ENCODE results near the gene NEIL3.

The NEIL3 gene

GRCh38 chr4:177315767-177316464, 6.2 kb downstream of the NEIL3 start:
- peak overlapping the region; percentile 83 for H3K4me2 ChIP-seq (ENCODE audit: insufficient read depth, low read length)
- H3K27ac ChIP-seq (ENCODE audit: low read length) = peak overlapping the region; percentile 47
- H3K4me3 ChIP-seq (ENCODE audit: low read depth in 1 of 2, low read length in 2 of 2) = peak overlapping the region in 1 of 2 experiments; percentile 68; a peak in 1 of 4 replicates
- H3K79me2 ChIP-seq (ENCODE audit: insufficient read depth, low read length) = peaks cover 100% of the 10 kb centered on the region
- H3K27me3 ChIP-seq (ENCODE audit: insufficient read depth, low read length, poor library complexity) = no peaks in the 10 kb centered on the region
- peaks cover 98% of the 10 kb centered on the region for H3K4me1 ChIP-seq (ENCODE audit: insufficient read depth, low read length)
- ATAC-seq (ENCODE audit: insufficient read depth, low read depth) (peak; percentile 44; the same call in 2 of the 3 replicates), DNase-seq (no peak)
- H3K9ac ChIP-seq (ENCODE audit: low read depth, low read length) = peak overlapping the region; percentile 32; the same call in 1 of the 2 replicates
- no peaks in the 10 kb centered on the region for H3K9me3 ChIP-seq (ENCODE audit: insufficient read depth, low read length, severe bottlenecking)
- TF ChIP-seq, protein P1, sequence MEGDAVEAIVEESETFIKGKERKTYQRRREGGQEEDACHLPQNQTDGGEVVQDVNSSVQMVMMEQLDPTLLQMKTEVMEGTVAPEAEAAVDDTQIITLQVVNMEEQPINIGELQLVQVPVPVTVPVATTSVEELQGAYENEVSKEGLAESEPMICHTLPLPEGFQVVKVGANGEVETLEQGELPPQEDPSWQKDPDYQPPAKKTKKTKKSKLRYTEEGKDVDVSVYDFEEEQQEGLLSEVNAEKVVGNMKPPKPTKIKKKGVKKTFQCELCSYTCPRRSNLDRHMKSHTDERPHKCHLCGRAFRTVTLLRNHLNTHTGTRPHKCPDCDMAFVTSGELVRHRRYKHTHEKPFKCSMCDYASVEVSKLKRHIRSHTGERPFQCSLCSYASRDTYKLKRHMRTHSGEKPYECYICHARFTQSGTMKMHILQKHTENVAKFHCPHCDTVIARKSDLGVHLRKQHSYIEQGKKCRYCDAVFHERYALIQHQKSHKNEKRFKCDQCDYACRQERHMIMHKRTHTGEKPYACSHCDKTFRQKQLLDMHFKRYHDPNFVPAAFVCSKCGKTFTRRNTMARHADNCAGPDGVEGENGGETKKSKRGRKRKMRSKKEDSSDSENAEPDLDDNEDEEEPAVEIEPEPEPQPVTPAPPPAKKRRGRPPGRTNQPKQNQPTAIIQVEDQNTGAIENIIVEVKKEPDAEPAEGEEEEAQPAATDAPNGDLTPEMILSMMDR (IDR thresholded peaks at IDR 0.05; ENCODE audit: borderline replicate concordance, extremely low read depth, low read length, poor library complexity, severe bottlenecking) = no peak
- TF ChIP-seq EZH2 (IDR thresholded peaks at IDR 0.05; ENCODE audit: borderline replicate concordance, low read depth, low read length, severe bottlenecking) = no peak
- H2AFZ ChIP-seq (ENCODE audit: low read depth, low read length) = no peak overlapping the region
- peaks cover 80% of the 10 kb centered on the region for H3K36me3 ChIP-seq (ENCODE audit: insufficient read depth, low read length)
- H4K20me1 ChIP-seq (ENCODE audit: insufficient read depth, low read length) = peaks cover 73% of the 10 kb centered on the region

- TF ChIP-seq, protein P1 (IDR thresholded peaks at IDR 0.05; ENCODE audit: borderline replicate concordance, extremely low read depth, low read length, poor library complexity, severe bottlenecking) = no peak
- no peak for TF ChIP-seq EZH2 (IDR thresholded peaks at IDR 0.05; ENCODE audit: borderline replicate concordance, low read depth, low read length, severe bottlenecking)
- Histone ChIP-seq H3K36me3 (ENCODE audit: insufficient read depth, low read length) (peaks cover 88% of the 10 kb centered on the region), H2AFZ (ENCODE audit: low read depth, low read length) (no peak overlapping the region), H3K79me2 (ENCODE audit: insufficient read depth, low read length) (peaks cover 100% of the 10 kb centered on the region), H3K27ac (ENCODE audit: low read length) (no peak overlapping the region), H3K4me3 (ENCODE audit: low read depth in 1 of 2, low read length in 2 of 2) (no peak overlapping the region), H3K4me1 (ENCODE audit: insufficient read depth, low read length) (peaks cover 89% of the 10 kb centered on the region), H3K9me3 (ENCODE audit: insufficient read depth, low read length, severe bottlenecking) (no peaks in the 10 kb centered on the region), H3K4me2 (ENCODE audit: insufficient read depth, low read length) (peak overlapping the region; percentile 14; the same call in 1 of the 2 replicates), H3K9ac (ENCODE audit: low read depth, low read length) (no peak overlapping the region; the same call in 1 of the 2 replicates), H4K20me1 (ENCODE audit: insufficient read depth, low read length) (peaks cover 73% of the 10 kb centered on the region), H3K27me3 (ENCODE audit: insufficient read depth, low read length, poor library complexity) (no peaks in the 10 kb centered on the region)
- ATAC-seq (ENCODE audit: insufficient read depth, low read depth) (no peak), DNase-seq (no peak)
Observed at GRCh38 chr4:177320721-177321120, 11.0 kb downstream of the NEIL3 start.

- H3K9me3 ChIP-seq (ENCODE audit: insufficient read depth, low read length, severe bottlenecking) = no peaks in the 10 kb centered on the region
- no peak overlapping the region for H2AFZ ChIP-seq (ENCODE audit: low read depth, low read length)
- H3K9ac ChIP-seq (ENCODE audit: low read depth, low read length) = no peak overlapping the region
- peaks cover 68% of the 10 kb centered on the region for H4K20me1 ChIP-seq (ENCODE audit: insufficient read depth, low read length)
- no peaks in the 10 kb centered on the region for H3K27me3 ChIP-seq (ENCODE audit: insufficient read depth, low read length, poor library complexity)
- H3K36me3 ChIP-seq (ENCODE audit: insufficient read depth, low read length) = peaks cover 88% of the 10 kb centered on the region
- peaks cover 86% of the 10 kb centered on the region for H3K4me1 ChIP-seq (ENCODE audit: insufficient read depth, low read length)
- peaks cover 100% of the 10 kb centered on the region for H3K79me2 ChIP-seq (ENCODE audit: insufficient read depth, low read length)
- DNase-seq = no peak
- TF ChIP-seq EZH2 (IDR thresholded peaks at IDR 0.05; ENCODE audit: borderline replicate concordance, low read depth, low read length, severe bottlenecking) = no peak
- TF ChIP-seq, protein P1 (IDR thresholded peaks at IDR 0.05; ENCODE audit: borderline replicate concordance, extremely low read depth, low read length, poor library complexity, severe bottlenecking) = no peak
- peak overlapping the region; percentile 33; the same call in 1 of the 2 replicates for H3K27ac ChIP-seq (ENCODE audit: low read length)
- no peak overlapping the region for H3K4me3 ChIP-seq (ENCODE audit: low read depth in 1 of 2, low read length in 2 of 2)
- H3K4me2 ChIP-seq (ENCODE audit: insufficient read depth, low read length) = peak overlapping the region; percentile 20; the same call in 1 of the 2 replicates
- no peak for ATAC-seq (ENCODE audit: insufficient read depth, low read depth)
Observed at GRCh38 chr4:177321647-177322046, 12.0 kb downstream of the NEIL3 start.

Data from DND-41 (cell line).